Stimulated activated CD8-positive, alpha-beta memory T cell treated with anti-CD3 and anti-CD28 coated beads, Interleukin-7, amount 100 ng/mL, for 48 hours (primary cell): Measurements from ENCODE around the gene RASL11B.
"Not testable (repeated sequence)": the region's sequence is repeated elsewhere in the genome, so short reads cannot be mapped to it uniquely, and the experiment has no call there.

Source experiments
- DNase-seq, 2 donors: peaks; one replicate each; pipeline ENCODE4 v3.0.0-alpha.2; 2020; ENCODE audit warnings: low read depth in 1 of 2; ENCODE audit errors: extremely low read depth in 1 of 2

RASL11B gene

GRCh38 chr4:52861879-52862616, at the start of gene RASL11B:
Gene RASL11B, plus strand, starts transcription at chr4:52862317. Its CDS starts 191 bp downstream, at chr4:52862508.
- peak; percentile 57 to 64 for DNase-seq

- DNase-seq = no peak
These were observed 48.6 kb upstream of the RASL11B start for GRCh38 chr4:52813546-52813945.

- no peak for DNase-seq
These were observed 39.5 kb upstream of the RASL11B start for GRCh38 chr4:52822583-52822971.

DNA sequence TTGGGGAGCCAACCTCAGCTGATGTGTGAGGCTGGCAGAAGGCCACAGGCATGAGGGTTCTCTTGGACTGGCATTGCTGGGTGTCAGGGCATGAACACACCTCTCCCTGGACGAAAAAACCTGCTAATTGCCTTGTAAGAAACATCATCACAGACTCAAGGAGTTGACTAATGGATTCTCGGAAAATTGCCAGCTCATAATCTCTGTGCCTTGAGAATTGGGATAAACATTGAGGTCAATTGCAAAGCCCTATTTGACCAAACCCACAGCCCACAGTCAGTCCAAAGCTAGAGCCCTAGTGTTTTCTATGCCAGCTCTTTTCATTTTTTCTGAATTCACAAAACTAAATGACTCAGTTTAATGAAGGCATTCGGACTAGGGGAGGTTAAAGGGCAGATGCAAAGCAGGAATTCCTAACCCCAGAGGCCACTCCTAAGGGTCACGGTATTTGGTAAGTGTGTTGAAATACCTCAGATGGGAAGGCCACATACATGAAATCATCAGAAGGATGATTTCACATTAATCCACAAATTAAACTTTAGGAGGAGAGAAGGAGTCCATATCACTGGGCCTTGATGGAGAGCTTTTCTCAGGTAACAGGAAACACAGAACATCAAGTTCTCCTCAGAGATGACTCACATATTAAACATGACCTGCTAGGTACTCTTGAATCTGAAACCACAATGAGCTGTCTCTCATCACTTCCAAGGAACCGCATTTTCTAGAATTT, 39.0 kb upstream of the RASL11B start:
- DNase-seq = no peak

DNA sequence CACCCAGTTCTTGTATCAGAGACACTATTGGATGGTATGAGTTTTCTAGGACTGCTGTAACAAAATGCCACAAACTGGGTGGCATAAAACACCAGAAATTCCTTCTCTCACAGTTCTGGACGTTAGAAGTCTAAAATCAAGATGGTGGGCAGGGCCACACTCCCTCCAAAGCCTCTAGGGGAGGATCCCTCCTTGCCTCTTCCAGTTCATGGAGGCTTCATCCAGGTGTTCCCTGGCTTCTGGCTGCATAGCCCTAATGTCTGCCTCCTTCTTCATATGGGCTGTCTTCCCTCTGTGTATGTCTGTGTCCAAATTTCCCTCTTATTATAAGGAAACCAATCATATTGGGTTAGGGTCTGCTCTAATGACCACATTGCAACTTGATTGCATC, 38.4 kb upstream of the RASL11B start:
- no peak for DNase-seq

- DNase-seq = no peak
These were observed 37.9 kb upstream of the RASL11B start for GRCh38 chr4:52824270-52824602.

- no peak for DNase-seq
These were observed 37.3 kb upstream of the RASL11B start for GRCh38 chr4:52824603-52825459.

- DNase-seq = no peak
These were observed 36.5 kb upstream of the RASL11B start for GRCh38 chr4:52825460-52826090.

DNA sequence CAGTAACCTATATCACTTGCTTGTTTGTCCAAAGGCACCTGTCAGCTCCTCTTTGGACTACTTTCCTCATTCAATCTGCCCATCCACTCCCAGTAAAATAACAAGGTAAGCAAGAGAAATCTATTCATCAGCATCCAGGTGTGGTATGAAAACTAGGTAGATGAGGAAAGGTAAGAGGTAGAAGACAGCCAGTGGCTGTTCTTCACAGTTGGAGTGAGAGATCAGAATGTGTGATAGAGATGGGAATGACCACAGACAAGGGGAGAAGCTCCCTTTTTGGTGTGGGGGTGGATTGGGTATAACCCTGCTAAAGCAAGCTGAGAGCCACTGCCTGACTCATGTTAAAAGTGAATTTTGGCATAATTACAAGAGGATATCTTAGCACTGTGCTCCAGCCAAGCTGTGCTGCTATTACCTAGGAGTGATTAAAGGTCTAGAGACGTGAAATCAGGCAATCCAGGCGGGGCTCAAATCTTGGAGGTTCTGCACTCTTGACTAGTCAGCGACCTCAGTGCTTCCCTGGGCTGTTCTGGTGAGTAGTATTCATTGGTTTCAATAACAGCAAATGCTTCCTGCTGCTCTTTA, 28.1 kb upstream of the RASL11B start:
- no peak for DNase-seq

DNA sequence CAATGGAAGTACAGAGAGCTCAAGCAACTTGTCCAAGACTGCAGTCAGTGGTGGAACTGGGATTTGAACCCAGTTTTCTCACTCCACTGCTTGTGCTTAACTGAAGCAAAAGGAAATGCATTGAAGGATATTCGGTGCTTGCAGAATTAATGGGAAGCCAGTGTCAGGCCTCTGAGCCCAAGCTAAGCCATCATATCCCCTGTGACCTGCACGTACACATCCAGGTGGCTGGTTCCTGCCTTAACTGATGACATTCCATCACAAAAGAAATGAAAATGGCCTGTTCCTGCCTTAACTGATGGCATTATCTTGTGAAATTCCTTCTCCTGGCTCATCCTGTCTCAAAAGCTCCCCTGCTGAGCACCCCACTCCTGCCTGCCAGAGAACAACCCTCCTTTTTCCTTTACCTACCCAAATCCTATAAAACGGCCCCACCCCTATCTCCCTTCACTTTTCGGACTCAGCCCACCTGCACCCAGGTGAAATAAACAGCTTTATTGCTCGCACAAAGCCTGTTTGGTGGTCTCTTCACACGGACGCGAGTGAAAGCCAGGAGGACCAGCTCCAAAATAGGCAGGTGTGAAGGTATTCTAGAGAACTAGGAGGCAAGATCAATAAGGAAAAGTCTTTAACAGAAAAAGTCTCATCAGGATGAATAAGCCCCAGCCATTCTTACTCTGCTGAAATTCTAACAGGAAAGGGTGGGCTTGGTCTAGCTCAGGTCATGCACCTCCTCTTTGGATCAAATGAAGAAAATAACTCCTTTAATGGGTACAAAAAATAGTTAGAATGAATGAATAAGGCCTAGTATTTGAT, 27.3 kb upstream of the RASL11B start:
- DNase-seq = not testable (repeated sequence)

- no peak for DNase-seq
These were observed 26.0 kb upstream of the RASL11B start for GRCh38 chr4:52836120-52836519.

DNA sequence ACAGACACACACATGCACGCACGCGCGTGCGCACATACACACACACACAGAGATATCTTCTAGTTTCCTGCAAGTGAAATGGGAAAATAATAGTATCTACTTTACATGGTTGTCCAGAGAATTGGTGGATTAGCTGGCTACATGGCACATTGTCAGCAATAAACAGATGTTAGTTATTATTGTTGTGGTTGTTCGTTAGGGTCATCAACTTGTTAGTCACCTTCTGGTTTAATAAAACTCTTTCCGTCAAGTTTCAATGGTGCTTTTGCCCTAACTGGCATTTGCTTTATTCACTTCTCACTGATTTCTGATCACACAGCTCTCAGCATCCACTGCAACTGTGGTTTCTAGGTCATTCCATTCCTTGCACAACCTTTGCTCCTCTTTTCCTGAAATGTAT, 25.4 kb upstream of the RASL11B start:
- no peak for DNase-seq

DNA sequence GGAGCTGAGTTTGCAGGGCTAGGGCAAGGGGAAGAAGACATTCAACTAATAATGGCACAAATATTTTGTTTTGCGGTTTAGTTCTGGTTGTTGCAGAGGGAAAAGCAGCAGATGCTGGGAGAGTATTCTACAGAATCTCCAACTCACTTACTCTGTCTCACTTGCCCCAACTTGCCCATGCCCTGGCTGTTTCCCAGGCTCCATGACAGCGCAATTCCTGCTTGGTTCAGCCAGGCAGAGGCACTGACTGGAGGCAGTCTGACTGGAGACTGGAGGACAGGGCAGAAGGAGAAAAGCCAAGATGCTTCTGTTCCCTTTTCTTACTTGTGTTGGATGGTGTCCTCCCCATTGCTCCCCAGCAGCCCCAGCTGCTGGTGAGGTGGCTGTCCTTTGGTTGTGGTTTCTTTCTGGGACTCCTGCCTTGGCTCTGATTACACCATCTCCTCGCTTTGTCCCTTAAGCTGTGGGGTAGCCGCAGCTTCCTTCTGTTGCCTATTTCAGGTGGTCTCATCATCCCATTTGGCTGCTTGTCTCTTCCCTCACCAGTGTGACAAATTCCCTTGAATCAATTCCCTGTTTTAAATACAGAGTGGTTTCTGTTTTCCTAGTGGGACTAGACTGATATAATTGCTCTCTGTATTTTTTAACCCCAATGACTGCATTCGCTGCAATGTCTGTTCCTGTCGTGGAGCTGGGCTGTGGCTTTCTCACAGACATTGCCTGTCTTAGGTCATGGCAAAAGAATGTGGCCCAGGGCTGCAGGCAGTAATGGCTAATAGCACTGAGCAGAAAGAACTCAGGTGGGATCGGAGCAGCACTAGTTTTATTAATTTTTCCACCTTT, 24.2 kb upstream of the RASL11B start:
- no peak for DNase-seq

DNA sequence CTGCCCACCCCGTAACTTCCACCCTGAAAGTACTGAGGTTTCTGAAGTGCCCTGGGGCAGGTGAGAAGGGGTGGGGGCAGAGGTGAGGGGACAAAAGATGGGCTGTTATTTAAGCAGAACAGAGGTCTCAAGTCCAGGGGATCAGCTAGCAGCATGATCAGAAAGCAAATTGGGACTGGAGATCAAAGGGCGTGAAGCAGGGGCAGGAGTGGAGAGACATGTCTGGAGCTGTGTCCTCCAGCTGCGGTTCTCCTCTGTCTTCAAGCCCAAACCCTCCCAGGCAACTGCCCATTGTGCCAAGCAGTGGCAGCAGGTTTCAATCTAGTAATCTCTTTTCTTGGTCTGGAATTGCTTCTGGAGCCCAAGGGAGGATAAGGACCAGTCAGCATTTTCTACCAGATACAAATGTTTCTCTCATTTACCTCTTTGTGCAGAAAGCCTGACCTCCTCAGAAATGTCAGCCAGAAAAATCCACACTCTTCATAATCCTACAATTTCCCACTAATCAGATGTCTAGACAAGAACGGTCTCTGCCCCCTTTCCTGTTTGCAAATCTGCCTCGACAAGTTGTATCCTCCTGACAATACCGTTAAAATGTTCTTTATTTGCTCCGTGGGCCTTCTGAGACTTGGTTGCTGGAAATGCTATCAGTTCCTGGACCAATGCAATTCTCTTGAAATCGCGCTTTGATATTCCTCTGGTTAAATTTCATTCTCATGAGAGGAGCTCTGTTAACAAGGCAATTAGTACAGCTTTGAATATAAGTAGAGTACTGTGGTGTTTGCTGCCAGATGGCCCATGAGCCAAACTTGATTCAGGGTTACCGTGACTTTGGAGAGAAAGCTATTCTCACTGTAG, 23.2 kb upstream of the RASL11B start:
- DNase-seq = no peak

- DNase-seq = no peak
These were observed 21.4 kb upstream of the RASL11B start for GRCh38 chr4:52840531-52841370.

DNA sequence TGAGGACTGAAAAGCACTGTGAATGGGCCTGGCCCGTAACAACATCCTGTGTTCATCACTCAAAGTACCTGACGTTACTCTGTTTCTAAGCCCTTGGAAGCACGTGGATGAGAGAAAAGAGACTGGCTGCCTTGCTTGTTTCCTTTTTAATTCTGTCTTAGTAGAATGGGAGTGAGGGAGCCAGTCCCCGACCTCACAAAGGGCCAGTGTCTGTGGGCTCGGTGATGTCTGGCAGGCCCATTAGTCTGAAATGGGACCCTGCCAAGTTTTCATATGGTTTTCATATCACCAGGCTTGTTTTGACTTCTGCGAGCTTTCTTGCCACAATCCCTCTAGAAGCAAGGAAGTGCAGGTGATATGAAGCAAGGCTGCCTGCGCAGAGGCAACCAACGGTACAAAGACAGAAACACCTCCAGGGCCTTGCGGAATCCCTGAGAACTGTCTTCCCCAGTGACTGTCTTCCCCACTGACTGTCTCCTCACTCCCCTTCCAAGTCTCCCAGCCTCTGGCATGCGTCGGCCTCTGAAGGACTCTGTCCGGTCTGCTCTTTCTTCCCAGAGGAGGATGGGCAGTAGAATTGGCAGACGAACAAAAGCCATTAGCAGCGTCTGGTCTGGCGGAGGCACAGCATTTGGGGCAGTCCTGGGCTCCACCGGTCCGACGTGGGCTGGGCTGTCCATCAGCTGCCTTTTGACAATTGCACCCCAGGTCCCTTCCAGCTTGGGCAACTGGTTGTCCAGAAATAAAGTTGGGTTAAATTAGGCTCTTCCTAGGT, 20.2 kb upstream of the RASL11B start:
- no peak for DNase-seq
